GM12878 (cell line): ENCODE results near the gene EGR1. TPM values are rescaled to one million over a fixed set of nuclear protein-coding genes. Genes with fewer than 3 reads are reported as not detected.

Source experiments
- ATAC-seq: fragments of 200-7000 bp; cut with Tn5 transposase; 3 replicates; pipeline ENCODE4 v1.9.1; 2020; ENCODE audit warnings: mild to moderate bottlenecking, moderate library complexity
- BruUV-seq: library from RNA; stranded (reverse); fragments of 400-500 nt; replicated peaks from 2 replicates; lab custom pipeline; 2021; lab: Mats Ljungman, UMichigan
- CTCF ChIA-PET: fragments of 300-600 bp; sonication (Branson Sonifier 250); formaldehyde crosslinking; extraction: SDS; loops from one replicate; lab custom pipeline; 2021; ENCODE audit warnings: inconsistent platforms; lab: Yijun Ruan, JAX
- POLR2A ChIA-PET: fragments of 350-600 bp; formaldehyde crosslinking; extraction: SDS; loops from one replicate; lab custom pipeline; 2021; ENCODE audit warnings: inconsistent platforms; lab: Charles Lee
- RAD21 ChIA-PET: fragments of 300-600 bp; sonication (Branson Sonifier 250); formaldehyde crosslinking; loops from one replicate; lab custom pipeline; 2023; ENCODE audit warnings: antibody characterized with exemption; ENCODE audit not compliant: unreplicated experiment; lab: Charles Lee
- SMC1A ChIA-PET: fragments of 300-600 bp; sonication (Branson Sonifier 250); formaldehyde crosslinking; loops from one replicate; lab custom pipeline; 2023; ENCODE audit not compliant: unreplicated experiment, uncharacterized antibody; lab: Charles Lee
- DNase-seq: peaks from one replicate; pipeline ENCODE4 v3.0.0-alpha.2; 2011; ENCODE audit warnings: low read depth, low spot score
- FAIRE-seq: peaks from 3 replicates; lab custom pipeline; 2011; peaks lifted over from hg19 to GRCh38; lab: Jason Lieb, UNC
- H2AFZ ChIP-seq: 2 replicates; pipeline ENCODE4 v1.6.0; 2011; ENCODE audit warnings: low read depth, low read length, control low read depth; ENCODE audit not compliant: control insufficient read depth
- H3K27ac ChIP-seq: 2 replicates; pipeline ENCODE4 v1.5.1; 2011; ENCODE audit warnings: control low read depth; ENCODE audit not compliant: control insufficient read depth, insufficient read depth
- H3K27me3 ChIP-seq, 2 experiments: replicated peaks in 1 of 2; 2 replicates each; pipeline versions ENCODE4 v1.6.0 to v1.6.1; 2011; ENCODE audit warnings: low read length in 1 of 2; ENCODE audit not compliant: control insufficient read depth in 2 of 2, insufficient read depth in 2 of 2
- H3K36me3 ChIP-seq, 2 experiments: 2 replicates each; pipeline ENCODE4 v1.5.1; 2011; ENCODE audit warnings: low read length in 1 of 2; ENCODE audit not compliant: control insufficient read depth in 2 of 2, insufficient read depth in 2 of 2
- H3K4me1 ChIP-seq: 2 replicates; pipeline ENCODE4 v1.6.1; 2011; ENCODE audit warnings: mild to moderate bottlenecking, low read length, moderate library complexity, mixed read lengths; ENCODE audit not compliant: control insufficient read depth, insufficient read depth
- H3K4me2 ChIP-seq: 2 replicates; pipeline ENCODE4 v1.6.0; 2011; ENCODE audit warnings: control low read depth; ENCODE audit not compliant: control insufficient read depth, insufficient read depth
- H3K4me3 ChIP-seq: fragments of 200-600 bp; sonication (generic); 2 replicates; pipeline ENCODE4 v1.5.1; 2016
- H3K79me2 ChIP-seq: 2 replicates; pipeline ENCODE4 v1.6.0; 2011; ENCODE audit warnings: low read length; ENCODE audit not compliant: control insufficient read depth, insufficient read depth
- H3K9ac ChIP-seq: 2 replicates; pipeline ENCODE4 v1.8.0; 2011; ENCODE audit warnings: low read length, control low read depth, mixed read lengths; ENCODE audit not compliant: control insufficient read depth, insufficient read depth
- H3K9me3 ChIP-seq: replicated peaks from 3 replicates; pipeline ENCODE4 v1.5.1; 2011; ENCODE audit warnings: mild to moderate bottlenecking, low read length; ENCODE audit not compliant: control insufficient read depth, insufficient read depth
- H4K20me1 ChIP-seq: 2 replicates; pipeline ENCODE4 v1.6.0; 2011; ENCODE audit not compliant: control insufficient read depth, insufficient read depth
- CBX5 ChIP-seq: sonication (generic); IDR thresholded peaks from 2 replicates; pipeline ENCODE4 v1.6.1; 2016; ENCODE audit warnings: low read depth, moderate library complexity, mild to moderate bottlenecking, inconsistent platforms
- IRF4 ChIP-seq: IDR thresholded peaks from 2 replicates; pipeline ENCODE4 v1.6.1; 2011; ENCODE audit warnings: low read depth, low read length
- NR2C2 ChIP-seq: IDR thresholded peaks from 2 replicates; pipeline ENCODE4 v1.6.1; 2011; ENCODE audit warnings: borderline replicate concordance, low read depth; ENCODE audit not compliant: control insufficient read depth, insufficient read length
- SRF ChIP-seq, 2 experiments: IDR thresholded peaks; 2 replicates each; pipeline ENCODE4 v1.6.1; 2011; ENCODE audit warnings: low read depth in 2 of 2, low read length in 2 of 2, mild to moderate bottlenecking in 1 of 2, moderate library complexity in 1 of 2
- YBX1 ChIP-seq: fragments of 450-650 bp; IDR thresholded peaks from 2 replicates; pipeline ENCODE4 v1.6.1; 2016; ENCODE audit warnings: antibody characterized with exemption
- ZNF384 ChIP-seq: IDR thresholded peaks from 2 replicates; pipeline ENCODE4 v1.6.1; 2012; ENCODE audit warnings: low read depth, mild to moderate bottlenecking, low read length, improper control_type of control experiment, borderline replicate concordance
- WGBS: methylation state at CpG from one replicate; pipeline ENCODE4 v1.1.6; 2016; ENCODE audit warnings: low lambda C conversion rate; ENCODE audit not compliant: insufficient replicate concordance, insufficient coverage; ENCODE audit errors: missing lambda C conversion rate; 5-methylcytosine and 5-hydroxymethylcytosine counted together
- in situ Hi-C: fragments of 300-500 bp; cut with MboI; formaldehyde crosslinking; loops from 9 replicates; pipeline ENCODE4 v1.14.3; 2018; ENCODE audit warnings: mixed read lengths
- intact Hi-C: fragments of 100-400 bp; cut with micrococcal nuclease; formaldehyde crosslinking; loops from one replicate; pipeline ENCODE4 v1.14.2; 2022; ENCODE audit not compliant: unreplicated experiment
- polyA plus RNA-seq, 11 experiments: library from polyadenylated mRNA; depleted of rRNA in 4 of 11; unstranded in 6 of 11; stranded (reverse) in 5 of 11; fragments of >200 nt; fragmentation: Nextera tagmentation in 4 of 11; fragmentation: Illumina TruSeq in 1 of 11; extraction: Ambion mirVana in 4 of 11; extraction: Trizol in 1 of 11; gene quantifications; 1 replicate in 1 of 11; 2 replicates in 10 of 11; pipeline versions ENCODE4 v1.2.1 to v1.2.3, GENCODE V29; 2011 to 2016; ENCODE audit warnings: inconsistent platforms in 2 of 11, missing spikeins in 2 of 11, low read depth in 1 of 11
- total RNA-seq, 4 experiments: library from RNA; depleted of rRNA in 3 of 4; stranded (reverse); fragments of >200 nt in 3 of 4; fragmentation: Illumina TruSeq in 1 of 4; extraction: Trizol in 1 of 4; gene quantifications; 2 replicates each; pipeline versions ENCODE4 v1.2.1 to v1.2.3, GENCODE V29; 2013 to 2021
- TF ChIP-seq, protein P1 (sequence below): IDR thresholded peaks from 2 replicates; pipeline ENCODE4 v1.6.1; 2011; ENCODE audit warnings: borderline replicate concordance, low read depth, mild to moderate bottlenecking, moderate library complexity, low read length; ENCODE audit not compliant: insufficient read depth, poor library complexity, severe bottlenecking
- TF ChIP-seq, protein P2 (sequence below): IDR thresholded peaks from 2 replicates; pipeline ENCODE4 v1.6.1; 2011; ENCODE audit warnings: mild to moderate bottlenecking, low read depth, low read length, moderate library complexity; ENCODE audit not compliant: insufficient replicate concordance

Gene EGR1
- total and polyA plus RNA-seq, 10 of the 15 experiments (the other 5 are each of a cell fraction or from before 2014, with no cell fraction given), result 0.89 to 7.3 (median 2.5) TPM

DNA sequence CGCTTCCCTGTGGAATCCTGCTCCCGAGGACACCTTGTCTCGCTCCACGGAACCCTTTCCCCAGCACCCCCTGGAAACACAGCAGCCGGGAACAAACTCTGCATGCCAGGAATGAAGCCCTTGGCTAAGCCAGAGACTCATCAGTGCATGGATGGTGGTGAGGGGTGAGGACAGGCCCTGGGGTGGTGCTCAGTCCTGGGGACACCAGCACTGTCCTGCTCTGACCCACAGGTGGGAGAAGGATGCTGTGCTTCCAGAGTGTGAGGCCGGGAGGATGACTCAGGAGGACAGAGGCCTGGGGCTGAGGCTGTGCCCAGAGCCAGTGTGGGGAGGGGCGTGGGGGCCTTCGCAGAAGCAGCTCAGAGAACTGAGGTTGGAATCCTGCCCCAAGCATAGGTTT is 11.2 kb upstream of the EGR1 start:
- in situ Hi-C loops, result no loop called here
- ChIA-PET POLR2A (no interaction called here), RAD21 (interaction anchor here (1.1 kb wide), 1 partner anchor 49 kb away, joined by 3 read pairs; no protein-coding TSS in a partner anchor), CTCF (interaction anchor here (0.9 to 2.3 kb wide), 3 partner anchors 9 to 94 kb away, joined by 3 to 6 read pairs (median 4); no protein-coding TSS in a partner anchor)
- H3K4me3 ChIP-seq, result no peak overlapping the region
- no TSS peak for BruUV-seq
- no peaks in the 10 kb centered on the region for H3K79me2 ChIP-seq
- peaks cover 5% of the 10 kb centered on the region for H3K4me1 ChIP-seq
- H3K9me3 ChIP-seq, result no peaks in the 10 kb centered on the region
- H3K27me3 ChIP-seq, result no peaks in the 10 kb centered on the region; a peak in 1 of 4 replicates
- H2AFZ ChIP-seq, result no peak overlapping the region
- no peaks in the 10 kb centered on the region for H3K36me3 ChIP-seq
- ATAC-seq, result no peak
- no peak overlapping the region for H3K9ac ChIP-seq
- H4K20me1 ChIP-seq, result no peaks in the 10 kb centered on the region
- no peak for TF ChIP-seq ZNF384
- TF ChIP-seq, protein P1, sequence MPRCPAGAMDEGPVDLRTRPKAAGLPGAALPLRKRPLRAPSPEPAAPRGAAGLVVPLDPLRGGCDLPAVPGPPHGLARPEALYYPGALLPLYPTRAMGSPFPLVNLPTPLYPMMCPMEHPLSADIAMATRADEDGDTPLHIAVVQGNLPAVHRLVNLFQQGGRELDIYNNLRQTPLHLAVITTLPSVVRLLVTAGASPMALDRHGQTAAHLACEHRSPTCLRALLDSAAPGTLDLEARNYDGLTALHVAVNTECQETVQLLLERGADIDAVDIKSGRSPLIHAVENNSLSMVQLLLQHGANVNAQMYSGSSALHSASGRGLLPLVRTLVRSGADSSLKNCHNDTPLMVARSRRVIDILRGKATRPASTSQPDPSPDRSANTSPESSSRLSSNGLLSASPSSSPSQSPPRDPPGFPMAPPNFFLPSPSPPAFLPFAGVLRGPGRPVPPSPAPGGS, result no peak
- no peak for TF ChIP-seq SRF (IDR thresholded peaks at IDR 0.05; ENCODE audit: low read depth in 2 of 2, low read length in 2 of 2)
- no peak for TF ChIP-seq IRF4
- TF ChIP-seq, protein P2, sequence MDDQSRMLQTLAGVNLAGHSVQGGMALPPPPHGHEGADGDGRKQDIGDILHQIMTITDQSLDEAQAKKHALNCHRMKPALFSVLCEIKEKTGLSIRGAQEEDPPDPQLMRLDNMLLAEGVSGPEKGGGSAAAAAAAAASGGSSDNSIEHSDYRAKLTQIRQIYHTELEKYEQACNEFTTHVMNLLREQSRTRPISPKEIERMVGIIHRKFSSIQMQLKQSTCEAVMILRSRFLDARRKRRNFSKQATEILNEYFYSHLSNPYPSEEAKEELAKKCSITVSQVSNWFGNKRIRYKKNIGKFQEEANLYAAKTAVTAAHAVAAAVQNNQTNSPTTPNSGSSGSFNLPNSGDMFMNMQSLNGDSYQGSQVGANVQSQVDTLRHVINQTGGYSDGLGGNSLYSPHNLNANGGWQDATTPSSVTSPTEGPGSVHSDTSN, result no peak
- TF ChIP-seq NR2C2, result no peak
- TF ChIP-seq YBX1, result no peak
- TF ChIP-seq CBX5, result no peak
- TF ChIP-seq, all 136 proteins: peak for 0
- H3K4me2 ChIP-seq, result no peak overlapping the region
- DNase-seq (no peak), FAIRE-seq (no peak)
- no peak overlapping the region for H3K27ac ChIP-seq
- intact Hi-C loops, result no loop called here
- SMC1A ChIA-PET, result interaction anchor here (1.1 kb wide), 1 partner anchor 9 kb away, joined by 4 read pairs; no protein-coding TSS in a partner anchor
- WGBS, result 30% methylated on average over 7 of the region's 8 CpGs
